ENCODE measurements around the gene SLC6A5.
"Not testable (repeated sequence)": the region's sequence is repeated elsewhere in the genome, so short reads cannot be mapped to it uniquely, and the experiment has no call there.

SLC6A5 gene

DNA sequence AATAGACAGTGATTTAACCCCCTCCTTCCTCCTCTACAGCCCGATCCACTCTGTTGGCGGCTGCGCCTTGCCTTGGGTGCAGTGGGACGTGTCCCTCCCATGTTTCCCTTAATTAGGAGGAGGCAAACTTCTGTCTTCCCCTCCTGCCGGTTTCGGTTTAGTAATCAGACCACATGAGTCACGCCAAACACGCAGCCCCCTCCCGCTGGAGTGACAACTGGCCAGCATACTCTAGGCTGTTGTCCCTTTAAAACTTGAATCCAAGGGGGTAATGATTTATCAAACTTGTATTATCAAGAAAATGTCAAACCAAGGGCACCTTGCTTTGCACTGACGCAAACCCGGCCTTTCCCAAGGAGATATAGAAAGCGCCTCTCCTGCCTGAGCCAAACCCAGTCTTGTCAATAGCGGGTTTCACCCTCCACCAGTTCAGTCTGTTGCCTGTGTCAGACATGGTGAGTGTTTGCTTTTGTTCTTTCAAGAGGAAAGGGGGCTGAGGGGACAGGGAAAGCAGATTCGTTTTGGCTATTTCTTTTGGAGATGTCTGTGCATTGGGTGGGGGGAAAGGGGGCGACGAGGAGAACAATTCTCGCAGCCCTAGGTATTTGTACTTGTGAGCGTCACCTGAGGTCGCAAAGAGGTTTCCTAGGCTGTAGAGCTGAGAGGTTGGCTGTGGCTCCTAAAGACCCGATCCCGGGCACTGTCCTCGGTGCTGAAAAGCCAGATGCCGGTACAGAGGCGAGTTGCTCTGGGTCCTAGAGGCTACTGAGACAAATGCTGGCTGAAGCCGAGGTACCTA lies at the start of gene SLC6A5:
TSS of gene SLC6A5 (plus strand) at position 388 of the 799 bp plus-strand sequence. CDS start at position 453, 65 bp downstream.
- no peak for DNase-seq (ENCODE audit: low read depth)

- no peak for DNase-seq (ENCODE audit: low read depth)
These were observed 48.3 kb upstream of the SLC6A5 start for GRCh38 chr11:20551096-20551495.

DNA sequence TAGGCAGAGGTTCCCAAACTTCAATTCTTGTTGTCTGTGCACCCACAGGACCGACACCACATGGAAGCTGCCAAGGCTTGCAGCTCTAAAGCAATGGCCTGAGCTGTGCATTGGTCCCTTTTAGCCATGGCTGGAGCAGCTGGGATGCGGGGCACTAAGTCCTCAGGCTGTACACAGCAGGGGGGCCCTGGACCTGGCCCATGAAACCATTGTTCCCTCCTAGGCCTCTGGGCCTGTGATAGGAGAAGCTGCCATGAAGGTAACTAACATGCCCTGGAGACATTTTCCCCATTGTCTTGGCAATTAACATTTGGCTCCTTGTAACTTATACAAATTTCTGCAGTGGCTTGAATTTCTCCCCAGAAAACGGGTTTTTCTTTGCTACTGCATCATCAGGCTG lies 43.6 kb upstream of the SLC6A5 start:
- no peak for DNase-seq (ENCODE audit: low read depth)

- DNase-seq (ENCODE audit: low read depth), result not testable (repeated sequence)
These were observed 43.0 kb upstream of the SLC6A5 start for GRCh38 chr11:20556396-20556795.

- no peak for DNase-seq (ENCODE audit: low read depth)
These were observed 40.7 kb upstream of the SLC6A5 start for GRCh38 chr11:20558741-20559140.

DNA sequence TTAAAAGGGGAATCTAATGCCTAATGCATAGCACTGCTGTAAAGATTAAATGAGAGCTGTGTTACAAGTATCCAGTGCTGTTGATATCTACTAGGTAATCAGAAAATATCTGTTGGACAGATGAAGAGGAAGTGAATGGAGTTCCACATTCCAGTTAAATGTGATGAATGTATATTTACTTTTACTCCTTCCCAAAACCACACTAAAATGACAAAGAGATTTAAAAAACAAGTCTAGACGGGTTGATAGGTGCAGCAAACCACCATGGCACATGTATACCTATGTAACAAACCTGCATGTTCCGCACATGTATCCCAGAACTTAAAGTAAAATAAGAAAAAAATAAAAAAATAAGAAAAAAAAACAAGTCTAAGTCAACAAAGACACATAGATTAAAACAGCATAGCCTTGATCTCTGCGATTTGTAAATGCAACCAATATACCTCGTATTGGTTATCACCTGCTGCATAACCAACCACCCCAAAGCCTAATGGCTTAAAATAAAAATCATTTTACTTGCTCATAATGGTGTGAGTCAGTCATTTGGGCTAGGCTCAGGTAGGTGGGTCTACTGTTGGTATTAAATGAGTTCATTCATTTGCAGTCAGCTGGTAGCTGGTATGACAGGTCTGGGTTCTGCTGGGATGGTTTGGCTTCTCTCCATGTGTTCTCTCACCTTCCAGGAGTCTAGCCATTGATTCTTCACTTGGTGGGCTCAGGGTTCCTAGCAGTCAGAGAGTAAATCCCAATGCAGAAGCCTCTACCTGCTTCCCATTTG lies 39.7 kb upstream of the SLC6A5 start:
- no peak for DNase-seq (ENCODE audit: low read depth)

DNA sequence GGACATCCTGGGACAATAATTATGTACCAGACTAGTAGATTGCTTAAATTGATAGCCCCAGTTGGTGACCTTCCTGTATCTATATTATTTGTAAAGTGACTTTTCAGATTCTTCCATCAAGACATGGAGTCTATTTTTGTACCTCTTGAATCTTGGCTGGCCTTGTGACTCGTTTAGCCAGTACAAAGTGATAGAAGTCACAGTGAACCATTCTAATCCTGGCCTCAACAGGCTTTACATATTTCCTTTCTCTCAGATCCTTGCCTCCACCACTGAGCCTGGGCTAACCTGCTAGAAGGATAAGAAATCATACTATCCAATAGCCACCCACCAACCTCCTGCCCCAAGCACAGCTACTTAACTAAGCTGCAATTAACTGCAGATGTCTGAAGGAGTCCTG lies 37.5 kb upstream of the SLC6A5 start:
- no peak for DNase-seq (ENCODE audit: low read depth)

DNA sequence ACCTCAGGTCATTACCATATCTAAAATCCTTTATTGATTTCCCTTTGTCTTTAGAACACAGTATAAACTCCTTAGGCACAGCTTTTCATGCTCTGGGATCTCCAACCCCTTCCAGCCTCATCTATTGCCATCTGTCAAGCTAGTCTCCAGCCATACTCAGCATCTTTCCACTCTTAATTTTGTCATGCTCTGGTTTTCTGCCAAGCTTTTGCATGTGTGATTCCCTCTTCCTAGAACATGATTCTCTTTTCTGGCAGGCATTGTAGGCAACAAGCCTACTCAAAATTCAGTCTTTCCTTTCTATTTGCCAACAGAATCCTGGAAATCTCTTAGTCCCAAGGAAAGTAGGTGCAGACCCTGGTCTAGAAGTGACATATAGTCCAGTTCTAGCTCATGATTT lies 35.5 kb upstream of the SLC6A5 start:
- DNase-seq (ENCODE audit: low read depth), result no peak

DNA sequence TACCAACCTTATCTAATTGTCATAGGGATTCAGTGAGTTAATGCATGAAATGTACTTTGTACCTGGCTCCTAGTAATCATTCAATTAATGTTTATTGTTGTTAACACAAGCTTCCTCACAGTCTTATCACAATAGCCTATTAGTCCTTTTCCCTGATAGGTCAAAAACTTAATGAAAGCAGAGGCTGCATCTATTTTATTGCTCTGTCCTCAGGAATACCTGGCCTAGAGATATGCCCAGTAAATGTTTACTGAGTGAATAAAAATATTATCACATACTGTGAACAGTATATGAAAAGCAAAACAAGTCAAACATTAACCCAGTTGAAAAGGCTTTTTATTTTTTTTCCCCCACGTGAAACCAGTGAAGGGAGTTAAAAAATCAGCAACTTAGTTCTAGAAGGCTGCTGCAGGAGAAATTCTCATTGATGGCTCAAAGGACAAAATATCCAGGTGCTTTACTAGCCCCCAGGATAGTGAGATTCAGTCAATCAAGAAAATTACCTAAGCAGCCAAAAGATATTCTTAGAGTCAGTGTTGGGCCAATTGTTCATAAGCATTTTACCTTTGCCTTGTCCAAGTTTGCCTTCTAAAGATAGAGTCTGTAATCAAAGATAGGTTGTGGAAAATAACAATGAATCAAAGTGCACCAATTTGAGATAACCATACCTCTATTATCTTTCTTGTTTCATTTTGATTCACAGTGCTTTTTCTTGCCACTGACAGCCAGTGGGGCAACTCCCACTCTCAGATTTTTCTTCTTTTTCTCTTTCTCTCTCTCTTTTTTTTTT lies 34.4 kb upstream of the SLC6A5 start:
- DNase-seq (ENCODE audit: low read depth), result no peak

DNA sequence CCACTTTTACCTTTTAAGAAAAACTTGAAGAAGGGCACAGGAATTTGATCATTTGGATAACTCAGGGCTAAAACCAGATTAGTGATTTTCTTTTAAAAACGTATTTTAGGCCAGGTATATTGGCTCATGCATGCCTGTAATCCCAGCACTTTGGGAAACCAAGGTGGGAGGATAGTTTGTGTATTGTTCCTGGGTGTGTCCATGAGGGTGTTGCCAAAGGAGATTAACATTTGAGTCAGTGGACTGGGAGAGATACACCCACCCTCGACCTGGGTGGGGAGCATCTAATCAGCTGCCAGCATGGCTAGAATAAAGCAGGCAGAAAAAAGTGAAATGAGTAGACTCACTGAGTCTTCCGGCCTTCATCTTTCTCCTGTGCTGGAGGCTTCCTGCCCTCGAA lies 33.3 kb upstream of the SLC6A5 start:
- not testable (repeated sequence) for DNase-seq (ENCODE audit: low read depth)

- no peak for DNase-seq (ENCODE audit: low read depth)
These were observed 32.6 kb upstream of the SLC6A5 start for GRCh38 chr11:20566591-20567434.

GRCh38 chr11:20579725-20580124 lies 19.7 kb upstream of the SLC6A5 start:
- DNase-seq (ENCODE audit: low read depth), result not testable (repeated sequence)

GRCh38 chr11:20583201-20583600 lies 16.2 kb upstream of the SLC6A5 start:
- DNase-seq (ENCODE audit: low read depth), result no peak

DNA sequence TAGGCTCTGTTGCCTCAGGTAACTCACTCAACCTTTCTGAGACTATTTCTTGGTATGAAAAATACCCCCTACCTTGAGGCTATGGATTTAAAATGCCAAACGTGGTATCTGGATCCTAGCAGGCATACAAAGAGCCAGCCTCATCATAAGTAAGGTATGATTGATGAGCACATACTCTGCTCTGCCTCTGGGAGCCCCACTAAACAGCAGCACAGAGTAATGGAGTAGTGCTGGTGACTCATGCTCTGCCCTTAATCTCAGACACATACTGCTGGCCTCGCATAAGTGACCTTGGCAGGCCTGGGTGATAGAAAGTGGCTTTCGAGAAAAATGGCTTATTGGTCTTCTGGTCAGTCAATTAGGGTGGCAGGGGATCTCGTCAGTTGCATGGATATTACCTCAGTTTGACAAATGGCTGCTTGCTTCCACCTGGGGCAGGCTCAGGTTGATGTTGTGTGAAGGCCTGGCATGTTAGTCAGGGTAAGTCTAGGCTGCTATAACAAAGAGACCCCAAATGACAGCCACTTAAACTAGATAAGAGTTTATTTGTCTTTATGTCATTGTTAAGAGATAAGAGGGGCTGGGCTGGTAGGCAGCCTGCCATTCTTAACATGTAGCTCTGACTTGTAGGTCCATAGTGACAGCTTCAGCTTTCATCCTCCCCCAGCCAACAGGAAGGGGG lies 15.2 kb upstream of the SLC6A5 start:
- DNase-seq (ENCODE audit: low read depth), result no peak

DNA sequence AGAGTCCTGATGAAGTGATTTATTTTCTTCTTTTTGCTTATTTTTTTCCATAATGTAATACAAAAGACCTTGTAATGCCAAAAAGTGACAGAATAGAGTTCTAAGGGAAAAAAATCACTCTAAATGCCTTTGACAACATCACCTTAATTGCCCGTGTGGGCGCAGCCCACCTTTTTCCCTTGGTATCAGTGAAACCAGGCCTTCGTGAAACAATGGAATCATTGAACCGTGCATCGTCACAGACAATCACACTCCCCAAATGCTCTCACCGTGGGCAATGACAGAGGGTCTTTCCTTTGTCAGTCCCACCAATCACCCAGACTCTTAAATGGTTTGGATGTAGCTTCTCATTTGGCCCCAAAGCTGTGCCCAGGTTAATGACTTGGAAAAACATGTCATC lies 9.6 kb upstream of the SLC6A5 start:
- DNase-seq (ENCODE audit: low read depth), result no peak

- no peak for DNase-seq (ENCODE audit: low read depth)
These were observed 9.0 kb upstream of the SLC6A5 start for GRCh38 chr11:20590381-20590780.

DNA sequence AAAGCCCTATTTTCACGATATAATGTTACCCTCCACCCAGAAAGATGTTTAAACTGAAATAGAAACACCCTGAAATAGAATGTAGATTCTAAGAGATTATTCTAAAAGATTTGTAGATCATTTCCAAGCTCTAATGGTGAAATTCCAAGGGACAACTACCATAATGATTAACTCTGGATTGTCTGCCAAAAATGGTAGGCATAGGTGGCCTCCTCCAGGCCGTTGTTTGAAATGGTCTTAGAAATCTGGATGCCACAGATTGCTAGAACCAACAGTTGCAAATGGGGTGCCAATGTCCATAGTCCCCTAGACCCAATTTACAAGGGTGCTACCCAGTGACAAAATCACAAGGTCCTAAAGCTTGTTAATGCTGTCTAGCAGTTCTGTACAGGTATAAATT lies 6.7 kb upstream of the SLC6A5 start:
- DNase-seq (ENCODE audit: low read depth), result no peak

DNA sequence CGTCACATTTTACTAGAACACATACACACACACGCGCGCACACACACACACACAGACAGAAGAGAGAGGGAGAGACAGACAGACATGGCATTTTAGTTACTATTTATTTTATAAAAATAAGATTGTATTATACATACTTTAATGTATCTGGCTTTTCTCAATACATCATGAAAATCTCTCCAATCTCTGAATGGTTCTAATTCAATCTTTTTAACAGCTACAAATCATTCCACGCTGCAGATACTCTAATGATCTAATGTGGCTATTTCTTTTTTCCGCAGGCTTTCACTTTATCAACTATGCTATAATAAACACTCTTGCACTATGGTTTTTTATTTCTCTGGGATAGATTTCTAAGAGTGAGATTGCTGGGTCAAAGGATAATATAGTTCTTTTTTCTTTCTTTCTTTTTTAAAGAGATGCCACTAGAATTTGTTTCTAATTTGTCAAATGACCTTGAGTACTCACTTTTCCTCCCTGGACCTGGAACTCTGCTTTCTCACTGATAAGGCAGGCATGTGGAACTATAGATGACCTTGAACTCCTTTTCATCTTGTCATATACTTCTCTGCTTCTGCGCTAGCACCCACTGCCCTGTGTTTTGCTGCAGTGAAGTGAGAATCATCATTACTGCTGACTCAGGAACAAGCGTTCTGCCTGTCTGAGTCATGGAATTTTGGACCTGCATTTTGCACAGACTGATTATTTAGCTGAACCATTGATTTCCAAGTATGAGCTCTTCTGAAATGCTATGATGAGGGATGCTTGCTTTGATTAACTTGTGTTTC lies 4.9 kb upstream of the SLC6A5 start:
- DNase-seq (ENCODE audit: low read depth), result no peak

DNA sequence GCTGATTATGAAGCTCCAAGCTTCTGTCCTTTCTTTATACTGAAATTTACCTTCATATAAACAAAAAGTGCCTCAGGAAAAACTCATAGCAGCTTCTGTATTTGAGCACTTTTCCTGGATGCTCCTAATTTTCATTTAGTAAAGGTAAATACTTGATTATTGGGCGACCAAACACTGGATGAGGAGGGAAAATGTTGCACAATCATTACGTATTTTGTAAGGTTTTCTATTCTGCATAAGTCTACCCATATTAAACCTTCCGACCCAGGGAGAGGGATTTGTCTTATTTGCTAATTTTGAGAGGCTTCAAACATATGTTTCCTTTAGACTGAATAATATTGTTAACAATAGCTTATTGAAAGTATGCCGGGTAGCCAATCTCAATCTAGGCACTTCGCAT lies 4.3 kb upstream of the SLC6A5 start:
- DNase-seq (ENCODE audit: low read depth), result no peak

Measured in CMK (cell line).